AG20443 (cell line): ENCODE data around the gene FTL.

Experiments
- DNase-seq: peaks from one replicate; pipeline ENCODE4 v3.0.0; 2012; ENCODE audit warnings: low spot score, mixed read lengths

FTL gene

DNA sequence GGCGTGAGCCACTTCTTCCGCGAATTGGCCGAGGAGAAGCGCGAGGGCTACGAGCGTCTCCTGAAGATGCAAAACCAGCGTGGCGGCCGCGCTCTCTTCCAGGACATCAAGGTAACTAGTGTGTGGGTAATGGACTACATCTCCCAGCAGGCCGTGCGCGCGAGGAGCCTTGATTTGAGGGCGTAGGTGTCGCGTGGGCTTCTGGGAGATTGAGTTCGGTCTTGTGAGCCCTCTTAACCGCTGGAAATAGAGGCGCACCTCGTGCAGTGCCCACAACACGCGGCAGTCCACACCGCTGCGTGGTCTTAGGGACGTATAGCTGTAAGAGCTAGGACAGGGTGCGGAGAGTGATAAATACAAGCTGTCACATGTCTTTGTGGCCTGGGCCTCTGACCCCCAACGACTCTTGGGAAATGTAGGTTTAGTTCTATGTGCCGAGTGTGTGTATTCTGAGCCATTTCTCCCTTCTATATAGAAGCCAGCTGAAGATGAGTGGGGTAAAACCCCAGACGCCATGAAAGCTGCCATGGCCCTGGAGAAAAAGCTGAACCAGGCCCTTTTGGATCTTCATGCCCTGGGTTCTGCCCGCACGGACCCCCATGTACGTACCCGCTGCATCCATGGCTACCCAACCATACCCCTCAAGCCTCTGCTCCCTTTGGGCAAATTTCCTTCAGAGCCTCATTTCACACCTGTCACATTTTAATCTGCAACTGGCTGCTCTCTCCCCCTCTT, 864 bp downstream of the FTL start:
- DNase-seq = peak; percentile 54

DNA sequence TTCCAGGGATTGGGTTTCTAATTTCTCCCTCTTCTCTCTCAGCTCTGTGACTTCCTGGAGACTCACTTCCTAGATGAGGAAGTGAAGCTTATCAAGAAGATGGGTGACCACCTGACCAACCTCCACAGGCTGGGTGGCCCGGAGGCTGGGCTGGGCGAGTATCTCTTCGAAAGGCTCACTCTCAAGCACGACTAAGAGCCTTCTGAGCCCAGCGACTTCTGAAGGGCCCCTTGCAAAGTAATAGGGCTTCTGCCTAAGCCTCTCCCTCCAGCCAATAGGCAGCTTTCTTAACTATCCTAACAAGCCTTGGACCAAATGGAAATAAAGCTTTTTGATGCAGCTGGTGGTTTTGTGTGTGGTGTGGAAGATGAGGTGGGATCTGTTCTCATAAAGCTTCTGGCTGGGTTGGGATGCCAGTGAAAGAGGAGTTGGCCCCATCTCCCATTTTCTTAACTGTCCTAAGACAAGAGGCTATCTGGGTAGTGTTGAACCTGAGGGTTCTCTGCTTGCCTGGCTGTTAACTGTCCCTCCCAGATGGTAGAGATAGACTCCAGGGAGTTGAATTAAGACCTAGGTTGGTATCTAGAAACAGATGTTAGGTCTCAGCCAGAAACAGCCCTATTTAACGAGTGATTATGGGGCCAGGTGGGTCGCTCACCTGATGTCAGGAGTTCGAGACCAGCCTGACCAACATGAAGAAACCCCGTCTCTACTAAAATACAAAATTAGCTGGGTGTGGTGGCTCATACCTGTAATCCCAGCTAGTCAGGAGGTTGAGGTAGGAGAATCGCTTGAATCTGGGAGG, 1.6 kb downstream of the FTL start:
- DNase-seq = no peak

DNA sequence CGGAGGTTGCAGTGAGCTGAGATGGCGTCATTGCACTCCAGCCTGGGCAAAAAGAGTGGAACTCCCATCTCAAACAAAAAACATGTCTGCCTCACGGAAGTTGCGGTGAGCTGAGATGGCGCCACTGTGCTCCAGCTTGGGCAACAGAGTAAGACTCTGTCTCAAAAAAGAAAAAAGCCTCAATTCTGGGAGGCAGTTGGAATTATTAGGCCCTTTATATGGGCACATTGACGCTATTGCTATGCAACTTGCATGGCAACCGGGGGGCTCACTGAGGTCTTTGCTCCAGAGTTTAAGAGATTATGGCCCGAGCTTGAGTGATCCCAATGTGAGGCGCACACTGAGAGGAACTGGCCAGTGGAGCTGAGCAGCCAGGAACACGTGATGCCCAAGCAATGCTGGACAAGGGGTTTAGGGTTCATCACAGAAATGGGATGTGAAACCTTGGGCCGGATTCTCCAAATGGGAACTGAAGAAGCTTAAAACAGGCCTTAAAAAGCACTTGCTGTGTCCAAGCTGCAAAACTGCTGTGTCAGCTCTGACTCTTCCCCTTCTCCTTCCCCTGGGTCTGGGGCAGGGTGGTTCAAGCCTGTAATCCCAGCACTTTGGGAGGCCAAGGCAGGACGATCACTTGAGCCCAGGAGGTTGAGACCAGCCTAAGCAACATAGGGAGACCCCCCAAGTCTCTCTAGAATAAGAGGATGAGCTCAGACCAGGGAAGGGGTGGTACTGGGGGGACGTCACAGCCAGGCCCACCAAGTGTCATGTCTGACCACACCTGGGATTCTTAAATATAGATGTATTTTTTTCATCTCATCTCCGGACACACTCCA, 2.5 kb downstream of the FTL start:
- peak; percentile 30 for DNase-seq

DNA sequence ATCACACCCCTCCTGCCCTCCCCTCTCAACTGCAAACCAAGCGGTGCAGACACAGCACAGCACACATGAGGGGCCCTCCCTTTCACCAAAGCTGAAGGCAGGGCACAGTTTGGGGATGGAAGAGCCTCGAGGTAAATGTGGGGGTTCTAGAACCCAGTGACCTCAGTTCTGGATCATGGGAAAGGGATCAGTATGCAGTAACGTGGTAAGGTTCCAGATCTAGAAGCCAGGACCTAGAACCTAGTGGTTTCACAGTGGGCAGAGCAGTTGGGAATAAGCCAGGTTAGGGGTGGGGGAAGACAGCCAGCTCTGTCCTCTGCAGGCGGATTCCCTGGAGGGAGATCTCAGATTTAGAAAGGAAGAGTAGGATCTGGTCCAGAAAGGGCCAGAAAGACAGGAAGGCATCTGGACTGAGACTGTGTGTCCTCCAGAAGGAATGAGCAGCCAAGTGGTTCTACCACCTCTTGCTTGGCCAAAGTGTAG, 3.1 kb downstream of the FTL start:
- no peak for DNase-seq

DNA sequence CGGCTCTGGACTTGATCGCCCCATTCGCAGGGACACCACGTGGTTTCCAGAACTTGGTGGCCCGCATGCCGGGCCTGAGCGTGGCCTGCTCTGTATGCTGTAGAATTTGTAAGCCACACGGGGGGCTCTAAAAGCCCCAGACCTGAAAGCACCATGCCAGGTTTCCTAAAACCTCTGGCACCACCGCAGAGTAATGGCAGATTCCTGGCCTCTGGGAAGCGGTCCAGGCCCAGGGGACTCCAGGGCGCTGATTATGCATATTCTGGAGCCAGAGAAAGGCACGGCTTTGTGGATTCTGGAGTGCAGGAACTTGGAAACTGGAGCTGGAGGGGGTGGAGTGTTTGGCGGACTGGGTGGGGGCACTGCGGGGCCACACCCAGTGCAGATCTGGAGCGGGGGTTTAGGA, 3.7 kb downstream of the FTL start:
- DNase-seq = no peak

DNA sequence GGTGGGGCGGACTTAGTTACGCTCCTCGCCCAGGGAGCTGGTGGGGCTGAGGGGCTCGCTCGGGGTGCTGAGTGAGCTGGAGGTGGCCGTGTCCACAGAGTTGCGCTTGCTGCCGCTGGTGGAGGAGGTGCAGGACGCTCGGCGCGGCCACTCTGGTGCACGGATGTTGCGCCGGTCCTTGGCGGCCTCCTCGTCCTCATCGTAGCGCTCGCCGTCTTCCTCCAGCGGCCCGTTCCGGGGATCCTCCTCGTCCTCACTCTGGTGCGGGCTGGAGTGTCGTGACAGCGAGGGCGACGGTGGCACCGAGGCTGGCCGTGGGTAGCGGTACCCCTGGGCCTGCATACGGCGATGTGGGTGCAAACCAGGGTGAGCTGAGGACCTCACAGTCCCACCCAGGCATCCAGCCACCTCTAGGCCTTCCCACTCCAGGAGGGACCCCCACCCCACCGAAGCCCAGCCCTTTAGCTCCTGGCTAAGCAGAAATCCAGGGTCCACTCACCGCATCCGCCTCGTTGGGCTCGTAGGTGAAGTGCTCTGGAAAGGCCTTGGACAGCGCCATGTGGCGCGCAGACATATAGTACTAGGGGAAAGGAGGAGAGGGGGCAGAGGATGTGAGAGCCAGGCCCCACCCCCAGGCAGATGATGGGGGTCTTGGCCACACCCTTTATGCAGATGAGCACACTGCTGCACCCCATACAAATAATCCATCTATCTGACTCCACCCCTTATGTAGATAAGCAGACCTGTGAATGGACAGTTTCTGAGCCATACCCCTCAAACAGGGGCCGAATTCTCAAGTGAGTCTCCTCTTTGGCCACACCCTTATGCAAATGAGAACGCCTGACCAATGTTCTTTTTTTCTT, 4.4 kb downstream of the FTL start:
- DNase-seq = no peak

DNA sequence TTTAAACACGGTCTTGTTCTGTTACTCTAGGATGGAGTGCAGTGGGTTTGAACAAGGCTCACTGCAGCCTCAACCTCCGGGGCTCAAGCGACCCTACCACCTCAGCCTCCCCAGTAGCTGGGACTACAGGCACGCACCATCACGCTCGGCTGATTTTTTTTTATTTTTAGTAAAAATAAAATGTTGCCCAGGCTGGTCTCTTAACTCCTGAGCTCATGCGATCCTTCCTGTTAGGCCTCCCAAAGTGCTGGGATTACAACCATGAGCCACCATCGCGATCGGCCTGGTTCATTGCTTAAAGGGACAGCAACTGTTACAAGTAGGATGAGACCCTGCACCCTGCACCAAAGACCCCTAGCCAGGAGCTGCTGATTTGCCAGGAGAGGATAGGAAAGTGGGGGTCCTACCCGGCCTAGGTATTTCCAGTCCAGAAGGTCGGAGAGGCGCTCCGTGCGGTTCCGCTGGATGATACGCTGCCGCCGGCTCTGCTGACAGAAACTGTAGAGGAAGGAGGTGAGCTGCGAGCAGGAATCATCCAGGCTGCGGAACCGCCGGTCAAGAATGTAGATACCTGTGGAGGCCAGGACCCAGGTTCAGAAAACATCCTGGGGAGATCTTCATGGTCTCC, 5.1 kb downstream of the FTL start:
- DNase-seq = no peak

DNA sequence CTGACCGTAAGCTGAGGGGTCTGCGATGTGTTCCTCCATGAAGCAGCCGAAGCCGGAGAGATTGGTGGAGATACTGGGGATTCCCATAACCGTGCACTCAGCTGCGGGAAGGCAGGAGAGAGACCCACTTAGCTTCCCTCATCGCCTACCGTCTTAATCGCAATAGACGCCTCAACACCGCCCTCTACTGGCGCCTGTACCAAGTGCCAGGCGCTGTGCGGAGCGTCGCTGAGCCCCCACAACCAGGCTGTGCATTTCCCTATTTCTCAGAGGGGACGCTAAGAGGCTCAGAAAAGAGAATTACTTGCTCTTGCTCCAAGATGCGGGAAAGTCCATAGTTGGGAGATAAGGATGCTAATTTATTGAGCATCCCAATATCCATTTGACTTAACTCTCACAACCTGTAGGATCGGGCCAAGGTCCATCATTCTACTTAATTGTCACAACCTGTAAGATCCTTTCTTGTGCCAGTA, 5.8 kb downstream of the FTL start:
- DNase-seq = peak; percentile 74

DNA sequence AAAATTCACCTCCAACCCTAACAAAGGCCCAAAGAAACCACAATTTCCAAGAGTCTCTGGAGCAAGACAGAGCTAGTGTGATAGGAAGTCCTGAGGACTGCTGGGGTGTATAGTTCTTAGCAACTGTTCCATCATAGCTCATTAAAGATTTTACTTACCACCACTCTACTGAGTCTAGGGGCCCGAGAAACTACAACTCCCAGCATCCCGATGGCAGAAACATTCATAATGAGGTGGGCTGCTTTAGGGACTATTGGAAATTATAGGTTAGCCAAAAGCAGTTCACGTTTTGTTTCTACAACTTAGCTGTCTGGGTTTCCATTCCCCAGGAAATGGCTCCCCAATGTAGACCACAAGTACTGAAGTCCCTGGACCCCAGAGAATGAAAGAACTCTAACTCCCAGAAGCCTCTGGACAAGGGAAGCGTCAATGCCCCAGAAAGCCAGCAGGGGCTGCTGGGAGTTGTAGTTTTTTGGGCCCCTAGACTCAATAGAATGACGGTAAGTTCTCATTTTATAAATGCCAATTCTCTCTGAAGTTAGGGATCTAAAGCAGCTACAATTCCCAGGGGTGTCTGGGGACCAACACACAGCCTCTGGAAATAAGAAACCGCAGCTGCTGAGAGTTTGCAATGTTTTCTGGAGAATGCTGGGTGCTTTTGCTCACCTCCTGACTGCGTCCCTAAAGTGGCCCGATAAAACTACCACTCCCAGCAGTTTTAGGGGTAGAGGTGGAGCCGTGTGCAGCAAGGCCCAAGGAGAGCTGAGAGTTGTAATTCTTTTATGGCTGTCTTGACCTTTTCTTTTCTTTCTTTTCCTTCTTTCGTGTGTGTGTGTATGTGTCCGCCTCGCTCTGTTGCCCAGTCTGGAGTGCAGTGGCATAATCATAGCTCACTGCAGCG, 11.1 kb downstream of the FTL start:
- DNase-seq = no peak

DNA sequence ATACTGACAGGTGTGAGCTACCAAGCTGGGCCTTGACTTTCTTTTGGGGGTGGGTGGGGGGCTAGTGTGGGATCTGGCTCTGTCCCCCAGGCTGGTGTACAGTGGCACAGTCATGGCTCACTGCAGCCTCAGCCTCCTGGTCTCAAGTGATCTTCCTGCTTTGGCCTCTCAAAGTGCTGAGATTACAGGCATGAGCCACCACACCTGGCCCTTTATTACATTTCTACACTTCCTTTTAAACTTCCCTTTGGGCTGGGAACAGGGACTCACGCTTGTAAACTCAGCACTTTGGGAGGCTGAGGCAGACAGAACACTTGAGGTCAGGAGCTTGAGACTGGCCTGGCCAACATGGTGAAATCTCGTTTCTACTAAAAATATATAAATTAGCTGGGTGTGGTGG, 12.0 kb downstream of the FTL start:
- DNase-seq = no peak

DNA sequence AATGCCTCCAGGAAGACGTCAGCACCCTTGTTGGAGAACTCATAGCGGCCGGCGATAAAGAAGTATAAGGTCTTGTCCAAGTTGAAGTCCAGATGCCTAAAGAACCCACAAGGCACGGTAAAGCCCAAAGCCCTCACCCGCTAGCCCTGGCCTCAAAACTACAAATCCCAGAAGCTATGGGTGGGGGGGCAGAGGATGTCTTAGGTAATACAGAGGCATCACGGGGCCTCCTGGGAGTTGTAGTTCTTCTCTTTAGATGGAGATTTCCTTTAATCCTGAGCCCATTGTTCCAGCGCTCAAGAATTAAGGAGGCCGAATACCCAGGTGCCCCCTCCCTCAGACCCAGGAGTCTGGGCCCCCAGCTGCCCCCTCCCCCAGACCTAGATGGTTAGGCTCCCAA, 17.2 kb downstream of the FTL start:
- DNase-seq = no peak

DNA sequence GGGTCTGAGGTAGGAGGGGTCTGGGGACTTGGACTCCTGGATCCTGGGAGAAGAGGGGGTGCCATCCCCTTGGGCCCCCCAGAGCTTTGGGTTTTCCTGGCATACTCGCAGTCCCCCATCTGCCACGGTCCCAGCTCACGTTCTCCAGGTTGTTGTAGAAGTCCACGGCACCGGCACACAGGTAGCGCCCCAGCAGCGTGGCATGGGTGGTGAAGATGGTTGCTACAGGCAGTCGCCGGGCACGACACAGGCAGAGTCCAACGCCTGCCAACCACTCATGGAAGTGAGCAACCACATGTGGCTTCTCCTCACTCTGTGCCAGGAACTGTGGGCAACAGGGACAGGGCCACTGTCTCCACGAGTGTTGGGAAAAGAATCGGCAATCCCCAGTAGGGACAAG, 20.6 kb downstream of the FTL start:
- no peak for DNase-seq

DNA sequence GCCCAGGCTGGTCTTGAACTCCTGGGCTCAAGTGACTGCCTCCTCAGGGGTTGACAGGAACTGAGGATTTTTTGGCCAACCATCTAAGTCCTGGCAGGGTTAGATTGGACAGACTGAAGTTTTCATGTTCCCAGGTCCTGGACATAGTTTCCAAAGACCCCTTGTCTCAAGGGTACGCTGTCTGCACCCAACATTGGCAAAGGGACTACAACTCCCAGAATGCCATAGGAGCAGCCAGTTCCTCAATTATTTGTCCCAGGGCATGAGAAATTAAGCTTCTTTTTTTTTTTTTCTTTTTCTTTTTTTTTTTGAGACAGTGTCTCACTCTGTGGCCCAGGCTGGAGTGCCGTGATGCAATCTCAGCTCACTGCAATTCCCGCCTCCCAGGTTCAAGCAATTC, 21.1 kb downstream of the FTL start:
- DNase-seq = no peak

DNA sequence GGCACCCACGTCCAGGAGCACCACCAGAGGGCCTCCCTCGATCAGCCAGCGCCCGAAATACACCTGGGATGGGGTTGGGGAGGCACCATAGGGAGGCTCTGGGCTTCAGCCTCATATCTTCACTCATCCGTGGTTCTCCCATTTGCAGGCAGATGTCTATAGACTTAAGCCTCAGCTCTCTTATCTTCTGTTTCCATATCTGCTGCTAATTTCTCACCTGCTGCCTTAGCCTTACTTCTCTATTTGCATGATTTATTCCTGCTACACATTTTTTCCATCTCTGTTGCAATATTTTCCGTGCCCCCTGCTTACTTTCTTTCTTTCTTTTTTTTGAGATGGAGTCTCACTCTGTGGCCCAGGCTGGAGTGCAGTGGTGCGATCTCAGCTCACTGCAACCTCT, 22.2 kb downstream of the FTL start:
- no peak for DNase-seq

DNA sequence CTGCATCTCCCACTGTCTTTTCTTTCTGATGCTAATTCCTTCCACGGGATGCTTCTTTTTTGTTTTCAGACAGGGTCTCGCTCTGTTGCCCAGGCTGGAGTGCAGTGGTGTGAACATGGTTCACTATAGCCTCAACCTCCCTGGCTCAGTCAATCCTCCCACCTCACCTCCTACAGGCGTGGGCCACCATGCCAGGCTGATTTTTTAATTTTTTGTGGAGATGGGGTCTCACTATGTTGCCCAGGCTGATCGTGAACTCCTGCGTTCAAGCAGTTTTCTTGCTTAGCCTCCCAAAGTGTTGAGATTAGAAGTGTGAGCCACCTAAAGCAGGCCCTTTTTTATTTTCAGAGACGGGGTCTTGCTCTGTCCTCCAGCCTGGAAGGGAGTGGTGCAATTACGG, 23.2 kb downstream of the FTL start:
- no peak for DNase-seq

DNA sequence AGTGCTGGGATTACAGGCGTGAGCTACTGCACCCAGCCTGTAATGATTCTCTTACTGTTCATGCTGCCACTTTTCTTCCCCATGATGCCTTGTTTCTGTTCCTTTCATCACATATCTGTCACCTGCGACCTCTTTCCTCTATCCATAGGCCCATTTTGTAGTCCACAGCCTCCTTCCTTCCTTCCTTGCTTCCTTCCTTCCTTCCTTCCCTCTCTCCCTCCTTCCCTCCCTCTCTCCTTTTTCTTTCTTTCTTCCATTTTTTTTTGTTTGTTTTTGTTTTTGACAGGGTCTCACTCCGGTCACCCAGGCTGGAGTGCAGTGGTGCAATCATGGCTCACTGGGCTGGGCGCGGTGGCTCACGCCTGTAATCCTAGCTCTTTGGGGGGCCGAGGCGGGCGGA, 23.8 kb downstream of the FTL start:
- DNase-seq = no peak

DNA sequence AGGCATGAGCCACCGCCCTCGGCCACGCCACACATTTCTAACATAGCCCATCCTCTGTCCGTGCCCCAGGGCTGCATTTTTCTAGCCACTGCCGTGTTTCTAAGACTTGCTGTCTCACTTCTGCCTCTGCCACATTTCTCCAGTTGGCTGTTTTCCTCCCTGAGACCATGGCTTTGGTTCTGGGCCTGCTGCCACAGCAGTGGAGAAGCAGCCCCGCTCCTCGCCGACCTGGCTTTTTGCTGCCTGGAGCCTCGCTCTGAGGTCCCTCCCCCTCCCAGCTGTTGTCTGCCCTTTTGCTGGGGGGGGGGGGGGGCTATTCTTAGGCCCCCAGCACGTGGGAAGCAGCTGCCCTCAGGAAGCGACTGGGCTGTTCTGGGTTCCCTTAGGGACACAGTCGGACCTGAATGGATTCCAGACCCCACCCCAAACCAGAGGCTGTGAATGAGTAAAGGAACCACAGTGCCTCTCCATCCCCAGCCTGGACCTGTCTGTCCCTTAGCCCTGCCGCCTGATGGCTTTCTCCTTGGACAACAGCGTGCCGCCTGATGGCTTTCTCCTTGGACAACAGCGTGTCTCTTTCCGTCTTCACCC, 24.7 kb downstream of the FTL start:
- no peak for DNase-seq

DNA sequence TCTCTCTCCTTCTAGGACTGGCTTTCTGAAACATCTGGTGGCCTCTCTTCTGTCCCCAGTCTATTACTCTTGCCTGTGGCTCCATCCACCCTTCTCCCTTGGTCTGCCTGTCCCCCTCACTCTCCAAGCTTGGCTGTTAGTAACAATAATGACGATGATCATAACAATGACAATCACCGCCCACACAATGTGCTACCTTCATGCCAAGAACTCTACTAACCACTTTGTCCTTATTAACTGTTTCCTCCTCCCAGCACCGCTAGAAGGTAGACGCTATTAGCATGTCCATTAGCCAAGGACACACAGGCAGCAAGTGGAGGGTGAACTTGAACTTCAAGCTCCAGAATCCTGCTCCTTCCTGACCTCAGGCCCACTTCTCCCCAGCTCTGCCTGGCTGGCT, 25.3 kb downstream of the FTL start:
- no peak for DNase-seq

DNA sequence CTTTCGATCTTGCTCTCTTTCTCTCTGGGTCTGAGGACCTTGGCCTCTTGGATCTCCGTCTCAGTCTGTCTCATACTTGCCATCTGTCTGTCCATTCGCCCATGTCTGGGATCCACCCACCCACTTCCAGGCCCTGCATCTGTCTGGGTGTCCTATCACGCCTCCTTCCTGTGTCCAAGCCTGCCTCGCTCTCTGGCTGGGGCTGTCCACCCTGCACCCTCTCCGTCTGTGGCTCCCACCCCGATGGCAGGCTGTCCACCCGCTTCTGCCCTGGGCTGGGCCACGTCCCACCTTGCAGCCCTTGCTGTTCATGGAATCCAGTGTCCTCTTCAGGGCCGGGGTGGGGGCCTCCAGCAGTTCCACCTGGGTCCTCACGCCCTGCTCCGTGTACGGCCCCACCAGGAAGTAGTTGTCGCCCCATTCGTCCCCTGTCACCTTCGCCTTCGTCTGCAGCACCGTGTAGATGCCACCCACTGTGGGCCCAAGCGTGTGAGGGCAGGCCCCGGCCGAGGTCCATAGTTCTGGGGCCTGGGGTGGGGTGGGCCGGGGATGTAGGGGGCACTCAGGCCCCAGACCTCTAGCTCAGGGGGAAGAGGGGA, 26.0 kb downstream of the FTL start:
- no peak for DNase-seq
